ENCODE measurements around the gene ZNF24. TPM values are rescaled to one million over a fixed set of nuclear protein-coding genes. Genes with fewer than 3 reads are reported as not detected.
A peak's percentile ranks its signal among the peaks of the same experiment; 100 is the strongest.

The ZNF24 gene
- total RNA-seq, 1 experiment from 2014 or later, result 56.3 TPM

DNA sequence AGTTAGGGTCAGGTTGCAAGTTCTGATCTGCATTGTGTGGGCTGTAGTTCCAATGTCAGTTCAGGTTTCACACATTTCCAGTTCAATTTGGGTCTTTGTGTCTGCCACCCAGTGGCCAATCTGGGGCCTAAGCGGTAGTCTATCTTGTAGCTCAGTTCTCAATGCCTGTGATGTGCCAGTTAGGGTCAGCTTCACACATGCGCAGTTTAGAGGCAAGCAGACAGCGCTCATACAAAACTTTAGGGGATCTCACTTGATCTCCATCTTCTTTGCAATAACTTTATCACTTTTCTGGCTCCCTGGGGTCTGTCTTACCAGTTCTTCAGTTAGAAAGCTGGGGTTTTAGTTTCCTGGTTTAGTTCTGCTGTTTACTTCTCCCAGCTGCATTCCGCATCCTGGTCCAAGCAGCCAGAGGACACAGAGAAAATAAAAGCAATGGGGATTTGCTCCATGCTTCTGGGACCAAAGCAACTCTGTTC is 11.0 kb upstream of the ZNF24 start:
- BruUV-seq (replicated peaks), result no TSS peak
- CTCF ChIA-PET, result interaction anchor here (0.7 to 1.2 kb wide), 5 partner anchors 8 to 124 kb away, joined by 3 to 5 read pairs (median 3); no protein-coding TSS in a partner anchor
- peak; percentile 63 for DNase-seq
- Mint-ChIP-seq H3K36me3 (ENCODE audit: insufficient read depth, unreplicated experiment) (no peaks in the 10 kb centered on the region), H3K4me1 (ENCODE audit: low read depth, unreplicated experiment) (no peaks in the 10 kb centered on the region), H3K4me3 (ENCODE audit: low read depth, unreplicated experiment) (no peak overlapping the region), H3K27ac (ENCODE audit: unreplicated experiment) (no peak overlapping the region), H3K9me3 (ENCODE audit: low read depth, unreplicated experiment) (peaks cover 12% of the 10 kb centered on the region), H3K27me3 (ENCODE audit: unreplicated experiment) (no peaks in the 10 kb centered on the region)
- TF ChIP-seq, protein P1, sequence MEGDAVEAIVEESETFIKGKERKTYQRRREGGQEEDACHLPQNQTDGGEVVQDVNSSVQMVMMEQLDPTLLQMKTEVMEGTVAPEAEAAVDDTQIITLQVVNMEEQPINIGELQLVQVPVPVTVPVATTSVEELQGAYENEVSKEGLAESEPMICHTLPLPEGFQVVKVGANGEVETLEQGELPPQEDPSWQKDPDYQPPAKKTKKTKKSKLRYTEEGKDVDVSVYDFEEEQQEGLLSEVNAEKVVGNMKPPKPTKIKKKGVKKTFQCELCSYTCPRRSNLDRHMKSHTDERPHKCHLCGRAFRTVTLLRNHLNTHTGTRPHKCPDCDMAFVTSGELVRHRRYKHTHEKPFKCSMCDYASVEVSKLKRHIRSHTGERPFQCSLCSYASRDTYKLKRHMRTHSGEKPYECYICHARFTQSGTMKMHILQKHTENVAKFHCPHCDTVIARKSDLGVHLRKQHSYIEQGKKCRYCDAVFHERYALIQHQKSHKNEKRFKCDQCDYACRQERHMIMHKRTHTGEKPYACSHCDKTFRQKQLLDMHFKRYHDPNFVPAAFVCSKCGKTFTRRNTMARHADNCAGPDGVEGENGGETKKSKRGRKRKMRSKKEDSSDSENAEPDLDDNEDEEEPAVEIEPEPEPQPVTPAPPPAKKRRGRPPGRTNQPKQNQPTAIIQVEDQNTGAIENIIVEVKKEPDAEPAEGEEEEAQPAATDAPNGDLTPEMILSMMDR (IDR thresholded peaks at IDR 0.05; ENCODE audit: unreplicated experiment), result peak; percentile 35
- intact Hi-C loops (cut with micrococcal nuclease; ENCODE audit: unreplicated experiment), result loop anchor here (1.0 to 10.0 kb wide), 3 partner anchors 124 to 480 kb away; no protein-coding TSS in a partner anchor

DNA sequence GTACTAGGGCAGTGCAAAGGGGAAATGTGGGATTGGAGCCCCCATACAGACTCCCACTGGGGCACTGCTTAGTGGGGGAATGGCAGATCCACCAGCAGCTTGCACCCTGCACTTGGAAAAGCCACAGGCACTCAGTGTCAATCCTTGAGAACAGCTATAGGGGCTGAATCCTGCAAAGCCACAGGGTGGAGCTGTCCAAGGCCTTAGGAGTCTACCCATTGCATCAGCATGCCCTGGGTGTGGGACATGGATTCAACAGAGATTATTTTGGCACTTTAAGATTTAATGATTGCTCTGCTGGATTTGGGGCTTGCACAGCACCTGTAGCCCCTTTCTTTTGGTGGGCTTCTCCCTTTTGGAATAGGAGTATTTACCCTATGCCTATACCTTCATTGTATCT is 8.6 kb upstream of the ZNF24 start:
- no TSS peak for BruUV-seq (replicated peaks)
- Mint-ChIP-seq H3K4me1 (ENCODE audit: low read depth, unreplicated experiment) (no peaks in the 10 kb centered on the region), H3K27ac (ENCODE audit: unreplicated experiment) (no peak overlapping the region), H3K36me3 (ENCODE audit: insufficient read depth, unreplicated experiment) (no peaks in the 10 kb centered on the region), H3K27me3 (ENCODE audit: unreplicated experiment) (no peaks in the 10 kb centered on the region), H3K9me3 (ENCODE audit: low read depth, unreplicated experiment) (peaks cover 12% of the 10 kb centered on the region), H3K4me3 (ENCODE audit: low read depth, unreplicated experiment) (no peak overlapping the region)
- DNase-seq, result no peak
- intact Hi-C loops (cut with micrococcal nuclease; ENCODE audit: unreplicated experiment), result loop anchor here (10.0 kb wide), 1 partner anchor 478 kb away; no protein-coding TSS in a partner anchor
- TF ChIP-seq, protein P1 (IDR thresholded peaks at IDR 0.05; ENCODE audit: unreplicated experiment), result no peak
- CTCF ChIA-PET, result no interaction called here

DNA sequence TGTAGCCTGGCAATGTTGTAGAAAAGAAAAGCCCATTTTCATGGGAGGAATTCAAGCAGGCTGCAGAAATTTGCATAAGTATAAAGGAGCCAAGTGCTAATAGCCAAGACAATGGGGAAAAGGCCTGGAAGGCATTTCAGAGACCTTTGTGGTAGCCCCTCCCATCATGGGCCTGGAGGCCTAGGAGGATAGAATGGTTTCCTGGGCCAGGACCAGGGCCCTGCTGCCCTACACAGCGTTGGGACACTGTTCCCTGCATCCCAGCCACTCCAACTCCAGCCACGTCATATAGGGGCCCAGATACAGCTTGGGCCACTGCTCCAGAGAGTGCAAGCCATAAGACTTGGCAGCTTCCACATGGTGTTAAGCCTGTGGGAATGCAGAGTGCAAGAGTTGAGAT is 8.1 kb upstream of the ZNF24 start:
- no peaks in the 10 kb centered on the region for H3K4me1 Mint-ChIP-seq (ENCODE audit: low read depth, unreplicated experiment)
- no TSS peak for BruUV-seq (replicated peaks)
- H3K4me3 Mint-ChIP-seq (ENCODE audit: low read depth, unreplicated experiment), result no peak overlapping the region
- CTCF ChIA-PET, result no interaction called here
- intact Hi-C loops (cut with micrococcal nuclease; ENCODE audit: unreplicated experiment), result loop anchor here (10.0 kb wide), 1 partner anchor 477 kb away; no protein-coding TSS in a partner anchor
- peaks cover 12% of the 10 kb centered on the region for H3K9me3 Mint-ChIP-seq (ENCODE audit: low read depth, unreplicated experiment)
- H3K27me3 Mint-ChIP-seq (ENCODE audit: unreplicated experiment), result no peaks in the 10 kb centered on the region
- no peak overlapping the region for H3K27ac Mint-ChIP-seq (ENCODE audit: unreplicated experiment)
- TF ChIP-seq, protein P1 (IDR thresholded peaks at IDR 0.05; ENCODE audit: unreplicated experiment), result no peak
- DNase-seq, result no peak
- no peaks in the 10 kb centered on the region for H3K36me3 Mint-ChIP-seq (ENCODE audit: insufficient read depth, unreplicated experiment)

DNA sequence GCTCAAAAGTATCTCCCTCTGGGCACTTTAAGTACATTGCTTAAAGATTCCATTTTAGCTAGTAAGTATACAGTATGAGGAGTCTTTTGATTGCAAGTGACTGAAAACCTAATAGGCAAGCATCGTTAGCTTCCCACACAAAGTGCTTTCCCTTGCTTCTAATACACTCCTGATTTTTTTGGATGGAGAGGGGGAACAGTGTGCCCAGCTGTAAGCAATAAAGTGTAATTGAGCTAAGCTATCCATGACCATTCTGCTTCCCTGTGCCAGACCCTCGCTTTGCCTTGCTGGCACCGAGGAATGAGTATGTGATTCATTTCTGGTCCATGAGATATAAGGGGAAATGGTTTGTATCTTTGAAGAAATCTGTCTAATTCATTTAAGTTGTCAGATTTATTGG is 3.8 kb upstream of the ZNF24 start:
- peaks cover 24% of the 10 kb centered on the region for H3K36me3 Mint-ChIP-seq (ENCODE audit: insufficient read depth, unreplicated experiment)
- no TSS peak for BruUV-seq (replicated peaks)
- no peak overlapping the region for H3K4me3 Mint-ChIP-seq (ENCODE audit: low read depth, unreplicated experiment)
- DNase-seq, result no peak
- H3K27ac Mint-ChIP-seq (ENCODE audit: unreplicated experiment), result no peak overlapping the region
- CTCF ChIA-PET, result interaction anchor here (0.6 to 0.7 kb wide), 2 partner anchors 118 to 132 kb away, joined by 3 to 6 read pairs; no protein-coding TSS in a partner anchor
- H3K27me3 Mint-ChIP-seq (ENCODE audit: unreplicated experiment), result no peaks in the 10 kb centered on the region
- peaks cover 11% of the 10 kb centered on the region for H3K4me1 Mint-ChIP-seq (ENCODE audit: low read depth, unreplicated experiment)
- peaks cover 12% of the 10 kb centered on the region for H3K9me3 Mint-ChIP-seq (ENCODE audit: low read depth, unreplicated experiment)
- TF ChIP-seq, protein P1 (IDR thresholded peaks at IDR 0.05; ENCODE audit: unreplicated experiment), result no peak
- intact Hi-C loops (cut with micrococcal nuclease; ENCODE audit: unreplicated experiment), result no loop called here
